ENCODE measurements around the gene DNHD1. TPM values are rescaled to one million over a fixed set of nuclear protein-coding genes. Genes with fewer than 3 reads are reported as not detected.

Gene DNHD1
- total and polyA plus RNA-seq, 9 of the 15 experiments (the other 6 are each of a cell fraction or from before 2014, with no cell fraction given), result 0.82 to 9.7 (median 3.8) TPM

GRCh38 chr11:6569706-6570105, 72.6 kb downstream of the DNHD1 start:
- Histone ChIP-seq H3K79me2 (ENCODE audit: control insufficient read depth, insufficient read depth, low read length) (no peaks in the 10 kb centered on the region), H3K36me3 (ENCODE audit: control insufficient read depth, insufficient read depth, low read length) (no peaks in the 10 kb centered on the region), H3K27ac (ENCODE audit: extremely low read depth, low read depth, low read length) (peak overlapping the region; percentile 25; the same call in 1 of the 3 replicates), H2AFZ (ENCODE audit: low read depth, low read length) (peak overlapping the region; percentile 46), H3K4me2 (ENCODE audit: insufficient read depth, low read length) (peak overlapping the region; percentile 53), H3K9me3 (replicated peaks; ENCODE audit: control insufficient read depth, insufficient read depth, low read depth, low read length) (no peaks in the 10 kb centered on the region), H3K4me3 (no peak overlapping the region), H3K4me1 (replicated peaks in 1 of 2; ENCODE audit: control insufficient read depth in 2 of 2, insufficient read depth in 2 of 2, low read length in 2 of 2) (peaks cover 32 to 45% of the 10 kb centered on the region in 2 experiments), H3K9ac (ENCODE audit: insufficient read depth in 1 of 2, low read depth in 2 of 2, low read length in 2 of 2) (peak overlapping the region in 1 of 2 experiments; percentile 37; a peak in 2 of 4 replicates), H4K20me1 (replicated peaks; ENCODE audit: control insufficient read depth, insufficient read depth, low read length) (no peaks in the 10 kb centered on the region), H3K9me1 (ENCODE audit: control insufficient read depth, insufficient read depth, low read length) (peaks cover 8% of the 10 kb centered on the region), H3K27me3 (ENCODE audit: control insufficient read depth in 2 of 2, insufficient read depth in 2 of 2, low read length in 2 of 2) (no peaks in the 10 kb centered on the region)
- ChIA-PET CTCF (ENCODE audit: low intra/inter-chr PET ratio) (no interaction called here), POLR2A (interaction anchor here (0.6 to 1.1 kb wide), 2 partner anchors 15 to 88 kb away, joined by 3 to 4 read pairs; partner anchors contain the start of genes ARFIP2 and TIMM10B)
- DNase-seq (ENCODE audit: extremely low read depth in 1 of 4, low spot score in 3 of 4) (no peak), ATAC-seq (no peak; the same call in 2 of the 3 replicates), FAIRE-seq (no peak)
- in situ Hi-C loops (cut with MboI) (no loop called here), intact Hi-C loops (cut with micrococcal nuclease) (loop anchor here (2.0 kb wide), 2 partner anchors 33 to 39 kb away; partner anchors contain the start of genes ILK and RRP8)
- 24% methylated on average over 5 of the region's 5 CpGs for WGBS (ENCODE audit: insufficient coverage, low coverage, missing lambda C conversion rate)
- no TSS peak for BruUV-seq (replicated peaks)
- peak; percentile 97 for TF ChIP-seq PRDM10 (IDR thresholded peaks at IDR 0.05; ENCODE audit: partially characterized antibody)
- TF ChIP-seq MAFG (tag; conservative IDR thresholded peaks at IDR 0.05), result peak; percentile 47; the same call in 1 of the 2 replicates
- TF ChIP-seq ZNF707 (CRISPR knock-in tag; conservative IDR thresholded peaks at IDR 0.05), result no peak
- no peak for TF ChIP-seq SMARCC2 (IDR thresholded peaks at IDR 0.05; ENCODE audit: low read depth)
- peak; percentile 72; the same call in 1 of the 2 replicates for TF ChIP-seq ATF7 (IDR thresholded peaks at IDR 0.05)
- TF ChIP-seq C11orf30 (IDR thresholded peaks at IDR 0.05; ENCODE audit: low read depth), result peak; percentile 35; the same call in 1 of the 2 replicates
- TF ChIP-seq ETS1 (conservative IDR thresholded peaks at IDR 0.05; ENCODE audit: control insufficient read depth, low read depth, low read length), result no peak
- no peak for TF ChIP-seq DIDO1 (tag; IDR thresholded peaks at IDR 0.05; ENCODE audit: low read depth)
- peak; percentile 36; the same call in 1 of the 2 replicates for TF ChIP-seq ARID1B (IDR thresholded peaks at IDR 0.05)
- TF ChIP-seq JUND (IDR thresholded peaks at IDR 0.05; ENCODE audit: borderline replicate concordance, low read depth, low read length), result peak; percentile 5; the same call in 1 of the 2 replicates
- no peak for TF ChIP-seq JUND (tag; IDR thresholded peaks at IDR 0.05; ENCODE audit: borderline replicate concordance, low read depth, low read length)
- no peak for TF ChIP-seq RBM25 (IDR thresholded peaks at IDR 0.05; ENCODE audit: low read depth, low read length, severe bottlenecking)
- 0 out of 4 replicates have a peak, but pooled peaks of 1 of the 2 experiments have one; percentile 28 for TF ChIP-seq NONO (IDR thresholded peaks at IDR 0.05; ENCODE audit: low read depth in 2 of 2, low read length in 1 of 2)
- peak in 1 of 2 experiments; percentile 54; a peak in 1 of 4 replicates for TF ChIP-seq FOXK2 (conservative IDR thresholded peaks at IDR 0.05 in 1 of 2, IDR thresholded peaks at IDR 0.05 in 1 of 2; ENCODE audit: low read depth in 2 of 2)
- TF ChIP-seq ZNF316 (IDR thresholded peaks at IDR 0.05), result 0 out of 2 replicates have a peak, but pooled peaks have one; percentile 13
- no peak for TF ChIP-seq ZNF785 (CRISPR knock-in tag; IDR thresholded peaks at IDR 0.05)
- TF ChIP-seq SMARCA4 (IDR thresholded peaks at IDR 0.05), result 0 out of 2 replicates have a peak, but pooled peaks have one; percentile 44
- peak; percentile 75 for TF ChIP-seq NFE2 (IDR thresholded peaks at IDR 0.05; ENCODE audit: low read depth)
